MV-4-11 (cell line): ENCODE data around the gene FAM187B.
"Not testable (repeated sequence)": the region's sequence is repeated elsewhere in the genome, so short reads cannot be mapped to it uniquely, and the experiment has no call there.

ENCODE experiments used
- DNase-seq: peaks from one replicate; lab custom pipeline; 2025; lab: John Stamatoyannopoulos, UW

Gene FAM187B

GRCh38 chr19:35236638-35237400 is 8.3 kb upstream of the FAM187B start:
- DNase-seq, result peak; percentile 34

DNA sequence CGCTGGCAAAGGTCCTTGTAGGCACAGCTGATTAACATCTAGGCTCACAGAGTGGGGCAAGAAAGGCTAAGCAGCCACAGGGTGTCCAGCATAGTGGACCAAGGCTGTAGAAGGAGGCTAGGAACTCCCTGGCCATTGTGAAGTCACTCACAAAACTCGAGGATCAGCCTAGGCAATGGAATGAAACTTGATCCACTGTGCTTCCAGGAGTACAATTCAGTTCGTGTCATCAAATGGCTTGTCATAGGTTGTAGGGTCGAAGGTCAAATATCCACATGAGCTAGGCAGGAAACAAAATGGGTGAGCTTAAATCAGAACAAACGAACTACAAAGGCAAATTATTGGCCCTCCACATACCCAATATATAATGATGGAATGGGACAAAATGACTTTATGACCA is 4.4 kb upstream of the FAM187B start:
- DNase-seq, result no peak

GRCh38 chr19:35231956-35232645 is 3.6 kb upstream of the FAM187B start:
- no peak for DNase-seq

GRCh38 chr19:35229601-35230000 is 1.1 kb upstream of the FAM187B start:
- no peak for DNase-seq

GRCh38 chr19:35226748-35227147 is 1.8 kb downstream of the FAM187B start:
- DNase-seq, result no peak

DNA sequence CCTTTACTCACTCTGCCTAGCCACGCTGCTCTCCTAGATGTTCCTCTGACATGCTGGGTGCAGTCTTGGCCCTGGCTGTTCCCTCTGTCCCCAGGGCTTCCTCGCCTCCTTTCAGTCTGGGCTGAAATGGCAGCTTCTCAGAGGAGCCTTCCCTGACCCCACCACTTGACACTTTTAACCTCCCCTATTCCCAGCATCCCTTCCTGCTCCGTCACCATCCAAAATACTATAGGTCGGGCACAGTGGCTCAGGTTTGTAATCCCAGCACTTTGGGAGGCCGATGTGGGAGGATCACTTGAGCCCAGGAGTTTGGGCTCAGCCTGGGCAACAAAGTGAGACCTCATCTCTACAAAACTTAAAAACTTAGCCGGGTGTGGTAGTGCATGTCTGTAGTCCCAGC is 2.6 kb downstream of the FAM187B start:
- DNase-seq, result no peak

- DNase-seq, result no peak
These were observed 3.6 kb downstream of the FAM187B start for GRCh38 chr19:35224681-35225571.

DNA sequence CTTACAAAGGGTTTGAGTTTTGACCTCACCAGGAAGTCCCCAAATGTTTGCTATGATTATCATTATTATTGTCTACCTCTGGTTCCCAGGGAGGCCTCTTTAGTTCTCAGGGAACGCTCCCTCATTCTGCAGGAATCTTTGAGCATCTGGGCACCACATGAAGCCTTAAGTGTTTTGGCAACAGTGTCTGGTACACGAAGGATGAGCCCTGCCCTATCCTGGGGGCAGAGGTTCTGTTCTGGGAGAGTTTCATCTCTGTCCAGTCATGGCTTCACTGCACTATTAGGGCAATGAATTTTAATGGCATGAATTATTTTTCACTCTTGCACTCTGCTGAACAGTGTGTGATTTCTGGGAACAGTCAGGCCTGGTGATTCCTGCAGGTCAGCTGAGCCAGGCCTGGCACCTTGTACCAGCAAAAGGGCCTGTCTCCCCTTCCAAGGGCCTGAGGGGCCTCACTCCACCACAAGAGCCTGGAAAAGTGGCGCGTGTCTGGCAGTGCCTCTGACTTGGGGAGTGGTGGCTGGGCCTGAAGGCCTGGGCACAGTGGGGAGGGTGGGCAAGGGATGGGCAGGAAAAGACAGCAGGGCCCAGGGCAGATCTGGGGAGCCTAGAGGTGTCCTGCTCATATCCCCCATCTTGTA is 4.6 kb downstream of the FAM187B start:
- DNase-seq, result no peak

- peak; percentile 35 for DNase-seq
These were observed 5.3 kb downstream of the FAM187B start for GRCh38 chr19:35223084-35223790.

- no peak for DNase-seq
These were observed 6.0 kb downstream of the FAM187B start for GRCh38 chr19:35222373-35223015.

- DNase-seq, result not testable (repeated sequence)
These were observed 7.5 kb downstream of the FAM187B start for GRCh38 chr19:35220973-35221590.

GRCh38 chr19:35220315-35220921 is 8.1 kb downstream of the FAM187B start:
- DNase-seq, result no peak

DNA sequence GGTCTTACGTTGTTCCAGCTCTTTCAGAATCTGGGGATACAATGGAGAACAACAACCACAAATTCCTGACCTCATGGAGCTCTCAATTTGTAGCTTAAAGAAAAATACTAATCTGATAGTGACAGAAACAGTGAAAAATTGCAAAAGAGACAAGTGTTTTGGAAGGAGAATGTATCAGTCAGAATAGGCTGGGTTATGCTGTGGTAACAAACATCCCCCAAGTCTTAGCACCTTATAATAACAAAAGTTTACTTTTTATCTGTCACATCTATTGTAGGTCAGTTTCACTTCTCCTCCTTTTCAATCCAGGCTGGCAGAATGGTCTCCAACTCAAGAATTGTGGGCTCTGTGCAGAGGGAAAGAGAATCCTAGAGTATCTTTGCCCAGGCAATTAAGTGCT is 9.5 kb downstream of the FAM187B start:
- no peak for DNase-seq

GRCh38 chr19:35217649-35217990 is 10.9 kb downstream of the FAM187B start:
- no peak for DNase-seq

GRCh38 chr19:35216833-35217648 is 11.5 kb downstream of the FAM187B start:
- DNase-seq, result peak; percentile 57

GRCh38 chr19:35216016-35216832 is 12.3 kb downstream of the FAM187B start:
- no peak for DNase-seq

DNA sequence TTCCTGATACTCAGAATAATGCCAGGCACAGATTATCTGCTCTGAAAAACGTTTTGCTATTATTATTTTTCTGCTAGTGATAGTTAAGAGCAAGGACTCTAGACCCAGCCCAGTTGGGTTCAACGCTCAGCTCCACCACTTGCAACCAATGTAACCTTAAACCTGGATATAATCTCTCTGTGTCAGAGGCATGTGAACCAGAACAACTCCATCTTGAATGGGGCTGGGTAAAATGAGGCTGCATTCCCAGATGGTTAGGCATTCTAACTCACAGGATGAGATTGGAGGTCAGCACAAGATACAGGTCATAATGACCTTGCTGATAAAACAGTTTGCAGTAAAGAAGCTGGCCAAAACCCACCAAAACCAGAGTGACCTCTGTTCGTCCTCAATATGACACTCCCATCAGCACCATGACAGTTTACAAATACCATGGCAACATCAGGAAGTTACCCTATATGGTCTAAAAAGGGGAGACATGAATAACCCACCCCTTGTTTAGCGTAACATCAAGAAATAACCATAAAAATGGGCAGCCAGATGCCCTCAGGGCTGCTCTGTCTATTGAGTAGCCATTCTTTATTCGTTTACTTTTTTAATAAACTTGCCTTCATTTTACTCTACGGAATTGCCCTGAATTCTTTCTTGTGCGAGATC is 13.6 kb downstream of the FAM187B start:
- no peak for DNase-seq
